ENCODE measurements around the gene TEKT4. TPM values are rescaled to one million over a fixed set of nuclear protein-coding genes. Genes with fewer than 3 reads are reported as not detected.

The TEKT4 gene
- total RNA-seq, 3 donors from 2014 or later = not detected

- H3K36me3 ChIP-seq = no peaks in the 10 kb centered on the region
- DNase-seq (ENCODE audit: low spot score in 2 of 2) = no peak
- H3K4me1 ChIP-seq = no peaks in the 10 kb centered on the region
- peaks cover 0 to 40% of the 10 kb centered on the region in 2 donors for H3K27me3 ChIP-seq
- TF ChIP-seq POLR2A (IDR thresholded peaks at IDR 0.05) (no peak), POLR2AphosphoS5 (IDR thresholded peaks at IDR 0.05) (no peak), CTCF (IDR thresholded peaks at IDR 0.05) (no peak)
- H3K9me3 ChIP-seq = no peaks in the 10 kb centered on the region
- H3K4me3 ChIP-seq = no peak overlapping the region
- intact Hi-C loops (cut with DNase I; ENCODE audit: low total_unique reads) = no loop called here
- H3K27ac ChIP-seq = no peak overlapping the region
Measured at GRCh38 chr2:94869131-94869530, 2.1 kb upstream of the TEKT4 start.

GRCh38 chr2:94869552-94870439 lies 1.4 kb upstream of the TEKT4 start:
- H3K9me3 ChIP-seq = no peaks in the 10 kb centered on the region
- H3K4me3 ChIP-seq = no peak overlapping the region
- TF ChIP-seq CTCF (IDR thresholded peaks at IDR 0.05) (no peak), POLR2AphosphoS5 (IDR thresholded peaks at IDR 0.05) (no peak)
- no peaks in the 10 kb centered on the region for H3K4me1 ChIP-seq
- H3K27me3 ChIP-seq = peaks cover 0 to 45% of the 10 kb centered on the region in 2 donors
- H3K27ac ChIP-seq = no peak overlapping the region
- no peak for DNase-seq (ENCODE audit: low spot score in 2 of 2)
- intact Hi-C loops (cut with DNase I; ENCODE audit: low total_unique reads) = no loop called here
- no peaks in the 10 kb centered on the region for H3K36me3 ChIP-seq

GRCh38 chr2:94870440-94871225 lies 597 bp upstream of the TEKT4 start:
- Histone ChIP-seq H3K27me3 (peaks cover 0 to 45% of the 10 kb centered on the region in 2 donors), H3K4me3 (no peak overlapping the region), H3K9me3 (no peaks in the 10 kb centered on the region), H3K4me1 (no peaks in the 10 kb centered on the region), H3K27ac (no peak overlapping the region), H3K36me3 (no peaks in the 10 kb centered on the region)
- intact Hi-C loops (cut with DNase I; ENCODE audit: low total_unique reads) = no loop called here
- no peak for TF ChIP-seq POLR2A (IDR thresholded peaks at IDR 0.05)
- TF ChIP-seq CTCF (IDR thresholded peaks at IDR 0.05) = no peak
- no peak for TF ChIP-seq POLR2AphosphoS5 (IDR thresholded peaks at IDR 0.05)
- no peak for DNase-seq (ENCODE audit: low spot score in 2 of 2)

GRCh38 chr2:94872088-94872618 lies 923 bp downstream of the TEKT4 start:
- no peaks in the 10 kb centered on the region for H3K9me3 ChIP-seq
- H3K4me1 ChIP-seq = no peaks in the 10 kb centered on the region
- no peak for DNase-seq (ENCODE audit: low spot score in 2 of 2)
- H3K27me3 ChIP-seq = peaks cover 0 to 45% of the 10 kb centered on the region in 2 donors
- H3K36me3 ChIP-seq = no peaks in the 10 kb centered on the region
- intact Hi-C loops (cut with DNase I; ENCODE audit: low total_unique reads) = no loop called here
- H3K27ac ChIP-seq = no peak overlapping the region
- TF ChIP-seq CTCF (IDR thresholded peaks at IDR 0.05) (no peak), POLR2A (IDR thresholded peaks at IDR 0.05) (no peak), POLR2AphosphoS5 (IDR thresholded peaks at IDR 0.05) (no peak)
- H3K4me3 ChIP-seq = no peak overlapping the region

Data from breast epithelium (tissue), 4 donors.